ENCODE results near the gene SWAP70.

DNA sequence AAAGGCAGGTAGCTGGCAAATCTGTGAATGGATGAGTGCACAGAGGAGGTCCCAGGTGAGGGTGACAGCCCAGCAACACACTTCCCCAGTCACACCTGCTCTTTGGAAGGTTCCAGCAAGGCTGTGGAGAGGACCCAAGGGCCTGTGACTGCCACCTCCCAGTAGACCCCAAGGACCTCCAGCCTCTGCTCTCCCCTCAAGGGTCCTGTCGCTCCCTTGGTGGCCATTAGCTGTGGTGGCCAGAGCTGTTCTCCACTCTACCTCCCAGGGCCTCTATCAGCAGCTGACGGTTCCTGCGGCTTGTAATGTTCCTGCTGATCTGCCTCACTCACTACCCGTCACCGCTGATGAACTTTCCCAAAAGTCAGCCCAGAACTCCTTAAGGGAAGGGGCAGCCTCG lies 93.0 kb downstream of the SWAP70 start:
- no peak for TF ChIP-seq BACH2 (CRISPR knock-in tag; IDR thresholded peaks at IDR 0.05; ENCODE audit: borderline replicate concordance)
- no peak for TF ChIP-seq ESRRG (CRISPR knock-in tag; IDR thresholded peaks at IDR 0.05)
- no peak for TF ChIP-seq ZFP30 (CRISPR knock-in tag; IDR thresholded peaks at IDR 0.05)
- TF ChIP-seq ARNTL (CRISPR knock-in tag; IDR thresholded peaks at IDR 0.05; ENCODE audit: borderline replicate concordance, low read depth), result no peak
- no peak for TF ChIP-seq ZNF8 (CRISPR knock-in tag; IDR thresholded peaks at IDR 0.05)
- no peak for TF ChIP-seq RARB (CRISPR knock-in tag; IDR thresholded peaks at IDR 0.05)
- TF ChIP-seq, protein P1, sequence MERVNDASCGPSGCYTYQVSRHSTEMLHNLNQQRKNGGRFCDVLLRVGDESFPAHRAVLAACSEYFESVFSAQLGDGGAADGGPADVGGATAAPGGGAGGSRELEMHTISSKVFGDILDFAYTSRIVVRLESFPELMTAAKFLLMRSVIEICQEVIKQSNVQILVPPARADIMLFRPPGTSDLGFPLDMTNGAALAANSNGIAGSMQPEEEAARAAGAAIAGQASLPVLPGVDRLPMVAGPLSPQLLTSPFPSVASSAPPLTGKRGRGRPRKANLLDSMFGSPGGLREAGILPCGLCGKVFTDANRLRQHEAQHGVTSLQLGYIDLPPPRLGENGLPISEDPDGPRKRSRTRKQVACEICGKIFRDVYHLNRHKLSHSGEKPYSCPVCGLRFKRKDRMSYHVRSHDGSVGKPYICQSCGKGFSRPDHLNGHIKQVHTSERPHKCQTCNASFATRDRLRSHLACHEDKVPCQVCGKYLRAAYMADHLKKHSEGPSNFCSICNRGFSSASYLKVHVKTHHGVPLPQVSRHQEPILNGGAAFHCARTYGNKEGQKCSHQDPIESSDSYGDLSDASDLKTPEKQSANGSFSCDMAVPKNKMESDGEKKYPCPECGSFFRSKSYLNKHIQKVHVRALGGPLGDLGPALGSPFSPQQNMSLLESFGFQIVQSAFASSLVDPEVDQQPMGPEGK (CRISPR knock-in tag; IDR thresholded peaks at IDR 0.05; ENCODE audit: borderline replicate concordance), result no peak
- no peak for TF ChIP-seq PPARA (CRISPR knock-in tag; IDR thresholded peaks at IDR 0.05; ENCODE audit: borderline replicate concordance)
- TF ChIP-seq SNAI2 (CRISPR knock-in tag; IDR thresholded peaks at IDR 0.05), result no peak
